ENCODE data around the gene PTGR3. TPM values are rescaled to one million over a fixed set of nuclear protein-coding genes. Genes with fewer than 3 reads are reported as not detected.

Gene PTGR3
- total RNA-seq, 4 donors from 2014 or later = 24.9 to 46.8 (median 29.6) TPM

DNA sequence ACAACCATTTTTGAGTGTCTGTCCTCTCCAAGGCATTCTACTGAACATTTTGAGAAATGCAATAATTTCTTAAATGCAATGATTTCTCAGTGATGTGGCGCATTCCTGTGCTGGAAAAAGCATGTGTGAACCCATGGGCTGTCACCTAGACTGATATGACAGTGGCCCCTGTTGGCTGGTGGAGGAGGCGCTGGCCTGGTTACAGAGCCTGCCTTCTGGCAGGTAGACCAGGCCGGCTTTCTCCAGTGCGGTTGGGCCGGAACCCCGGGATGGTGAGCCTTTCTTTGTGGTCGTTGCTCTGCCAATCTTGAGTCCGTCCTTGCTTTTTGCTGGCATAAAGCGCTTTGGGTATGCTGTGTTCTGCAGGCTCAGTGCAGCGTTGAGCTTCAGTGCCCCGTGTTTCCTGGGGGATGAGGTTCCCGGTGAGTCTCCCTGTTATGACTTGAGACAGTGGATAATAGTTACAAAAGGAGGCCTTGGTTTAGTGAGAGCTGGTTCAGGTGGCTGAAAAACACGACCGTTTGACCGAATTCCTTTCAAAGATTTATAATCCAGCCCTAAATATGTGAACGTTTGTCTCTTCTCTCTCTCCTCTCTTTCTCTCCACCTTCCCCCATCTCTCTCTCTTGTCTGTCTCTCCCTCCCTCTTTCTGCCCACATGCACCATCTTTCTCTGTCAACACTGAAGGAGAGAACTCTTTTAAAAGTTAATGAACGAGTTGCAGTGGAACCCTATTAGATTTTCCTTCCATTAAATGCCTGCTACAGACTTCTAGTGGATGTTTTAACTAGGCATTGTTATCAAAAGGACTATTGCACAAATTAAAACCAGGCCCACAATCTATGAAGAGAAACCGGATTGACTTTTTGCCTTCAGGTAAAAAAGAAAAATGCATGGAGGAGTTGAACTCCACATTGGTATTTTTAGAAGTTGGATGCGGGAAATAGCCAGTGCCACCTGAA, 35.7 kb upstream of the PTGR3 start:
- Histone ChIP-seq H3K9me3 (no peaks in the 10 kb centered on the region), H3K27me3 (no peaks in the 10 kb centered on the region), H3K36me3 (no peaks in the 10 kb centered on the region), H3K4me3 (no peak overlapping the region), H3K27ac (no peak overlapping the region), H3K4me1 (peaks cover 0 to 65% (median 14%) of the 10 kb centered on the region in 3 donors)
- TF ChIP-seq POLR2A (IDR thresholded peaks at IDR 0.05) = no peak
- TF ChIP-seq, protein P1, sequence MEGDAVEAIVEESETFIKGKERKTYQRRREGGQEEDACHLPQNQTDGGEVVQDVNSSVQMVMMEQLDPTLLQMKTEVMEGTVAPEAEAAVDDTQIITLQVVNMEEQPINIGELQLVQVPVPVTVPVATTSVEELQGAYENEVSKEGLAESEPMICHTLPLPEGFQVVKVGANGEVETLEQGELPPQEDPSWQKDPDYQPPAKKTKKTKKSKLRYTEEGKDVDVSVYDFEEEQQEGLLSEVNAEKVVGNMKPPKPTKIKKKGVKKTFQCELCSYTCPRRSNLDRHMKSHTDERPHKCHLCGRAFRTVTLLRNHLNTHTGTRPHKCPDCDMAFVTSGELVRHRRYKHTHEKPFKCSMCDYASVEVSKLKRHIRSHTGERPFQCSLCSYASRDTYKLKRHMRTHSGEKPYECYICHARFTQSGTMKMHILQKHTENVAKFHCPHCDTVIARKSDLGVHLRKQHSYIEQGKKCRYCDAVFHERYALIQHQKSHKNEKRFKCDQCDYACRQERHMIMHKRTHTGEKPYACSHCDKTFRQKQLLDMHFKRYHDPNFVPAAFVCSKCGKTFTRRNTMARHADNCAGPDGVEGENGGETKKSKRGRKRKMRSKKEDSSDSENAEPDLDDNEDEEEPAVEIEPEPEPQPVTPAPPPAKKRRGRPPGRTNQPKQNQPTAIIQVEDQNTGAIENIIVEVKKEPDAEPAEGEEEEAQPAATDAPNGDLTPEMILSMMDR (IDR thresholded peaks at IDR 0.05) = peak in 1 of 4 experiments; percentile 32
- TF ChIP-seq EP300 (IDR thresholded peaks at IDR 0.05) = no peak
- ATAC-seq = no peak
- 47 to 51% methylated on average over 6 to 11 of the region's 19 CpGs for WGBS, 2 donors (ENCODE audit: low coverage in 1 of 2)

DNA sequence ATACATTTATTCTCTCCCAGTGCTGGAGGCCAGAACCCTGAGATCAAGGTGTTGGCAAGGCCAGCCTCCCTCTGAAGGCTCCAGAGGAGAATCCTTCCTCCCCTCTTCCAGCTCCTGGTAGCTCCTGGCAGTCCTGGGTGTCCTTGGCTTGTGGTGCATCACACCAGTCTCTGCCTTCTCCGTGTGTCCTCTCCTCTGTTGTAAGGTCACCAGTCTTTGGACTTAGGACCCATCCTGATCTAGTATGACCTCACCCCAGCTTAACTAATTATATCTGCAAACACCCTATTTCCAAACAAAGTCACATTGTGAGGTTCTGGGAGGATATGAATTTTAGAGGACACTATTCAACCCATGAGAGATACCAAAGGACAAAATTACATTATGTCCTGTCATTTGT, 32.8 kb upstream of the PTGR3 start:
- 83 to 100% methylated on average over 1 of the region's 1 CpG for WGBS, 2 donors (ENCODE audit: low coverage in 1 of 2)
- H3K9me3 ChIP-seq = no peaks in the 10 kb centered on the region
- TF ChIP-seq POLR2AphosphoS5 (IDR thresholded peaks at IDR 0.05) = no peak
- H3K4me3 ChIP-seq = no peak overlapping the region
- ATAC-seq = no peak
- peaks cover 0 to 58% (median 8%) of the 10 kb centered on the region in 3 donors for H3K4me1 ChIP-seq
- no peak overlapping the region for H3K27ac ChIP-seq
- no peaks in the 10 kb centered on the region for H3K27me3 ChIP-seq
- no peaks in the 10 kb centered on the region for H3K36me3 ChIP-seq

DNA sequence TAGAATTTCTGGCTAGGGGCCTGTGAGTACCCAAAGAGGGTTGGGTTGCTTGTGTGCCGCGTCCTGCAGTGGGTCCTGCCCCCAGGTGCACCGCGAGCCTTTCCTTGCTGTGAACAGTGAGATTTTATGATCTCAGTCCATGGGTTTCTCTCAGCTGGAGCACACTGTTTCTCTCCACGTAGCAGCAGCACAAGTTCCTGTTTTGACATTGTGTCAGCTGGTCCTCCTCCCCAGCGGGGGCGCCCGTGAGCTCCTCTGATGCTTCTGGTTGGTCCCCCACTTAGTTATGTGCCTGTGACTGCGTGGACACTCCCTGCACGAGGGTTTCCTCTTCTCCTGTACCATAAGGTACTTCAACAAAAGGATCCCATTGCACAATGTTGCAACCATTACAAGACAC, 31.5 kb upstream of the PTGR3 start:
- Histone ChIP-seq H3K27ac (no peak overlapping the region), H3K36me3 (peaks cover 0 to 6% of the 10 kb centered on the region in 2 donors), H3K9me3 (no peaks in the 10 kb centered on the region), H3K27me3 (no peaks in the 10 kb centered on the region), H3K4me3 (no peak overlapping the region), H3K4me1 (peaks cover 0 to 45% (median 0%) of the 10 kb centered on the region in 3 donors)
- WGBS, 2 donors (ENCODE audit: low coverage in 1 of 2) = 94 to 100% methylated on average over 5 to 8 of the region's 10 CpGs
- ATAC-seq = no peak
- TF ChIP-seq EP300 (IDR thresholded peaks at IDR 0.05) = no peak
- TF ChIP-seq POLR2AphosphoS5 (IDR thresholded peaks at IDR 0.05) = no peak
- TF ChIP-seq, protein P1 (IDR thresholded peaks at IDR 0.05) = no peak
- TF ChIP-seq POLR2A (IDR thresholded peaks at IDR 0.05) = no peak

GRCh38 chr18:75238786-75239185, 29.8 kb upstream of the PTGR3 start:
- Histone ChIP-seq H3K36me3 (peaks cover 0 to 6% of the 10 kb centered on the region in 2 donors), H3K4me1 (peaks cover 0 to 32% (median 0%) of the 10 kb centered on the region in 3 donors), H3K27me3 (no peaks in the 10 kb centered on the region), H3K4me3 (no peak overlapping the region), H3K27ac (no peak overlapping the region), H3K9me3 (no peaks in the 10 kb centered on the region)
- WGBS, 2 donors (ENCODE audit: low coverage in 1 of 2) = 76 to 83% methylated on average over 1 to 9 of the region's 10 CpGs
- TF ChIP-seq POLR2A (IDR thresholded peaks at IDR 0.05) = no peak
- TF ChIP-seq EP300 (IDR thresholded peaks at IDR 0.05) = no peak
- TF ChIP-seq POLR2AphosphoS5 (IDR thresholded peaks at IDR 0.05) = no peak
- TF ChIP-seq, protein P1 (IDR thresholded peaks at IDR 0.05) = no peak
- no peak for ATAC-seq

GRCh38 chr18:75238100-75238499, 29.2 kb upstream of the PTGR3 start:
- TF ChIP-seq, protein P1 (IDR thresholded peaks at IDR 0.05) = no peak
- TF ChIP-seq EP300 (IDR thresholded peaks at IDR 0.05) = no peak
- no peak for TF ChIP-seq POLR2AphosphoS5 (IDR thresholded peaks at IDR 0.05)
- TF ChIP-seq POLR2A (IDR thresholded peaks at IDR 0.05) = no peak
- no peak overlapping the region for H3K4me3 ChIP-seq
- H3K36me3 ChIP-seq = peaks cover 0 to 6% of the 10 kb centered on the region in 2 donors
- H3K4me1 ChIP-seq = peaks cover 0 to 30% (median 0%) of the 10 kb centered on the region in 3 donors
- 81 to 100% methylated on average over 2 to 10 of the region's 13 CpGs for WGBS, 2 donors (ENCODE audit: low coverage in 1 of 2)
- no peak for ATAC-seq
- no peaks in the 10 kb centered on the region for H3K9me3 ChIP-seq
- no peaks in the 10 kb centered on the region for H3K27me3 ChIP-seq
- H3K27ac ChIP-seq = no peak overlapping the region

Data from gastroesophageal sphincter (tissue), 4 donors.